Testis (tissue), 3 donors: ENCODE data around the gene ISX. TPM values are rescaled to one million over a fixed set of nuclear protein-coding genes. Genes with fewer than 3 reads are reported as not detected.

Source experiments
- DNase-seq: peaks from one replicate; pipeline ENCODE4 v3.0.0-alpha.2; 2019
- H3K27ac ChIP-seq, 2 donors: fragments of 200-600 bp; sonication (generic); one replicate each; pipeline ENCODE4 v1.5.1; 2019
- H3K27me3 ChIP-seq: fragments of 200-600 bp; sonication (generic); one replicate; pipeline ENCODE4 v1.5.1; 2019
- H3K36me3 ChIP-seq: fragments of 200-600 bp; sonication (generic); one replicate; pipeline ENCODE4 v1.5.1; 2017; ENCODE audit warnings: low read depth; ENCODE audit errors: missing control alignments
- H3K4me1 ChIP-seq: fragments of 200-600 bp; sonication (generic); one replicate; pipeline ENCODE4 v1.5.1; 2019
- H3K4me3 ChIP-seq, 2 donors: fragments of 200-600 bp; sonication (generic); one replicate each; pipeline ENCODE4 v1.5.1; 2017 to 2019
- H3K9me3 ChIP-seq: fragments of 200-600 bp; sonication (generic); one replicate; pipeline ENCODE4 v1.5.1; 2017
- CTCF ChIP-seq, 3 experiments: fragments of 450-650 bp in 2 of 3; fragments of 200-600 bp in 1 of 3; sonication (generic) in 1 of 3; IDR thresholded peaks; one replicate each; pipeline ENCODE4 v1.5.1; 2016 to 2019; ENCODE audit warnings: antibody characterized with exemption in 3 of 3, mild to moderate bottlenecking in 2 of 3, moderate library complexity in 1 of 3
- POLR2A ChIP-seq: fragments of 450-650 bp; IDR thresholded peaks from one replicate; pipeline ENCODE4 v1.6.1; 2017; ENCODE audit warnings: antibody characterized with exemption, mild to moderate bottlenecking, moderate library complexity
- WGBS, 2 donors: methylation state at CpG; one replicate each; pipeline ENCODE4 v1.1.5; 2018; 5-methylcytosine and 5-hydroxymethylcytosine counted together
- intact Hi-C: fragments of 100-400 bp; cut with DNase I; formaldehyde crosslinking; loops from one replicate; pipeline ENCODE4 v1.15.1; 2023; ENCODE audit warnings: low total_unique reads
- polyA plus RNA-seq: library from polyadenylated mRNA; stranded (reverse); fragments of 350-450 nt; fragmentation: Illumina TruSeq; extraction: RNeasy Lipid Tissue Mini Kit (QIAGEN cat#74804); gene quantifications from one replicate; pipeline ENCODE4 v1.2.3, GENCODE V29; 2014; ENCODE audit warnings: low read depth, low replicate concordance; ENCODE audit not compliant: insufficient read depth
- total RNA-seq, 2 donors: library from RNA; depleted of rRNA; stranded (reverse); fragments of >200 nt; gene quantifications; one replicate each; pipeline ENCODE4 v1.2.3, GENCODE V29; 2016

The ISX gene
- total and polyA plus RNA-seq, 3 donors from 2014 or later: not detected

GRCh38 chr22:35076630-35077029, 10.7 kb downstream of the ISX start:
- Histone ChIP-seq H3K4me3 (no peak overlapping the region), H3K4me1 (no peaks in the 10 kb centered on the region), H3K27me3 (no peaks in the 10 kb centered on the region), H3K27ac (no peak overlapping the region), H3K36me3 (no peaks in the 10 kb centered on the region), H3K9me3 (no peaks in the 10 kb centered on the region)
- no peak for TF ChIP-seq CTCF (IDR thresholded peaks at IDR 0.05)
- TF ChIP-seq POLR2A: no peak
- DNase-seq: no peak
- WGBS, 2 donors: 79 to 91% methylated on average over 6 of the region's 6 CpGs
- intact Hi-C loops: no loop called here

- Histone ChIP-seq H3K4me1 (no peaks in the 10 kb centered on the region), H3K9me3 (no peaks in the 10 kb centered on the region), H3K27ac (no peak overlapping the region), H3K36me3 (no peaks in the 10 kb centered on the region), H3K4me3 (no peak overlapping the region), H3K27me3 (no peaks in the 10 kb centered on the region)
- intact Hi-C loops: no loop called here
- TF ChIP-seq POLR2A: no peak
- no peak for TF ChIP-seq CTCF (IDR thresholded peaks at IDR 0.05)
- WGBS, 2 donors: 60 to 81% methylated on average over 3 of the region's 3 CpGs
- DNase-seq: no peak
These were observed 19.7 kb downstream of the ISX start for GRCh38 chr22:35085621-35086020.

GRCh38 chr22:35089139-35089538, 23.2 kb downstream of the ISX start:
- no peak for TF ChIP-seq POLR2A
- no peak for TF ChIP-seq CTCF (IDR thresholded peaks at IDR 0.05)
- H3K36me3 ChIP-seq: no peaks in the 10 kb centered on the region
- DNase-seq: no peak
- no peaks in the 10 kb centered on the region for H3K9me3 ChIP-seq
- intact Hi-C loops: no loop called here
- H3K4me3 ChIP-seq: no peak overlapping the region
- 95 to 100% methylated on average over 1 of the region's 1 CpG for WGBS, 2 donors
- no peak overlapping the region for H3K27ac ChIP-seq
- no peaks in the 10 kb centered on the region for H3K4me1 ChIP-seq
- no peaks in the 10 kb centered on the region for H3K27me3 ChIP-seq

GRCh38 chr22:35092406-35092805, 26.4 kb downstream of the ISX start:
- H3K36me3 ChIP-seq: no peaks in the 10 kb centered on the region
- H3K27ac ChIP-seq: no peak overlapping the region
- 50 to 62% methylated on average over 1 of the region's 1 CpG for WGBS, 2 donors
- H3K4me3 ChIP-seq: no peak overlapping the region
- DNase-seq: no peak
- no peak for TF ChIP-seq POLR2A
- TF ChIP-seq CTCF (IDR thresholded peaks at IDR 0.05): no peak
- no peaks in the 10 kb centered on the region for H3K9me3 ChIP-seq
- intact Hi-C loops: no loop called here
- no peaks in the 10 kb centered on the region for H3K4me1 ChIP-seq
- H3K27me3 ChIP-seq: no peaks in the 10 kb centered on the region

- no peak overlapping the region for H3K27ac ChIP-seq
- TF ChIP-seq CTCF (IDR thresholded peaks at IDR 0.05) (no peak), POLR2A (no peak)
- no peaks in the 10 kb centered on the region for H3K36me3 ChIP-seq
- H3K4me3 ChIP-seq: no peak overlapping the region
- 57 to 62% methylated on average over 3 of the region's 3 CpGs for WGBS, 2 donors
- H3K27me3 ChIP-seq: no peaks in the 10 kb centered on the region
- intact Hi-C loops: no loop called here
- no peak for DNase-seq
- no peaks in the 10 kb centered on the region for H3K9me3 ChIP-seq
- no peaks in the 10 kb centered on the region for H3K4me1 ChIP-seq
These were observed 33.0 kb downstream of the ISX start for GRCh38 chr22:35098921-35099320.
